Measurements from ENCODE around the gene AIP. TPM values are rescaled to one million over a fixed set of nuclear protein-coding genes. Genes with fewer than 3 reads are reported as not detected.

Gene AIP
- polyA plus RNA-seq, 3 donors: 76.7 to 132 (median 99.3) TPM

- Histone ChIP-seq H3K4me3 (replicated peaks in 1 of 3; ENCODE audit: low read depth in 2 of 3, low read length in 3 of 3) (no peak within 1 kb of the TSS), H3K27ac (ENCODE audit: low read depth in 1 of 2, low read length in 2 of 2) (no peak within 1 kb of the TSS), H4K20me1 (ENCODE audit: insufficient read depth, low read length) (no peaks in the 10 kb centered on the region), H3K4me2 (replicated peaks; ENCODE audit: extremely low read depth, low read length, poor library complexity, severe bottlenecking) (no peak within 1 kb of the TSS), H3K9me3 (replicated peaks in 1 of 2; ENCODE audit: control insufficient read depth in 1 of 2, insufficient read depth in 1 of 2, low read length in 2 of 2) (no peaks in the 10 kb centered on the region), H3K79me2 (ENCODE audit: insufficient read depth, low read length) (no peaks in the 10 kb centered on the region), H2AFZ (ENCODE audit: insufficient read depth, low read depth, low read length, poor library complexity, severe bottlenecking) (no peak within 1 kb of the TSS), H3K27me3 (ENCODE audit: control insufficient read depth in 2 of 2, insufficient read depth in 2 of 2, low read length in 2 of 2) (no peaks in the 10 kb centered on the region), H3K36me3 (replicated peaks in 1 of 2; ENCODE audit: control insufficient read depth in 1 of 2, insufficient read depth in 2 of 2, low read length in 2 of 2) (no peaks in the 10 kb centered on the region), H3K4me1 (ENCODE audit: control insufficient read depth in 1 of 2, insufficient read depth in 2 of 2, low read length in 2 of 2) (peaks cover 25 to 41% of the 10 kb centered on the region in 2 donors), H3K9ac (ENCODE audit: insufficient read depth, low read length, poor library complexity, severe bottlenecking) (no peak within 1 kb of the TSS)
- no peaks in the 10 kb centered on the region for H3K9me3 Mint-ChIP-seq
- H3K27ac Mint-ChIP-seq: no peak within 1 kb of the TSS
- no peaks in the 10 kb centered on the region for H3K36me3 Mint-ChIP-seq
- TF ChIP-seq CTCF (IDR thresholded peaks at IDR 0.05): no peak
- intact Hi-C loops (cut with micrococcal nuclease): no loop called here
- H3K4me1 Mint-ChIP-seq: peaks cover 23% of the 10 kb centered on the region
- peaks cover 0 to 2% (median 2%) of the 10 kb centered on the region in 3 donors for H3K27me3 Mint-ChIP-seq (ENCODE audit: low read depth in 3 of 3)
- H3K4me3 Mint-ChIP-seq: no peak within 1 kb of the TSS
- WGBS (ENCODE audit: insufficient coverage): 88% methylated on average over 28 of the region's 33 CpGs
- no peak for DNase-seq
Observed at GRCh38 chr11:67452141-67452952, 30.5 kb upstream of the AIP start, which contains the start of gene GPR152. GPR152 (minus strand) TSS chr11:67452729; CDS start chr11:67452724, 5 bp downstream.

DNA sequence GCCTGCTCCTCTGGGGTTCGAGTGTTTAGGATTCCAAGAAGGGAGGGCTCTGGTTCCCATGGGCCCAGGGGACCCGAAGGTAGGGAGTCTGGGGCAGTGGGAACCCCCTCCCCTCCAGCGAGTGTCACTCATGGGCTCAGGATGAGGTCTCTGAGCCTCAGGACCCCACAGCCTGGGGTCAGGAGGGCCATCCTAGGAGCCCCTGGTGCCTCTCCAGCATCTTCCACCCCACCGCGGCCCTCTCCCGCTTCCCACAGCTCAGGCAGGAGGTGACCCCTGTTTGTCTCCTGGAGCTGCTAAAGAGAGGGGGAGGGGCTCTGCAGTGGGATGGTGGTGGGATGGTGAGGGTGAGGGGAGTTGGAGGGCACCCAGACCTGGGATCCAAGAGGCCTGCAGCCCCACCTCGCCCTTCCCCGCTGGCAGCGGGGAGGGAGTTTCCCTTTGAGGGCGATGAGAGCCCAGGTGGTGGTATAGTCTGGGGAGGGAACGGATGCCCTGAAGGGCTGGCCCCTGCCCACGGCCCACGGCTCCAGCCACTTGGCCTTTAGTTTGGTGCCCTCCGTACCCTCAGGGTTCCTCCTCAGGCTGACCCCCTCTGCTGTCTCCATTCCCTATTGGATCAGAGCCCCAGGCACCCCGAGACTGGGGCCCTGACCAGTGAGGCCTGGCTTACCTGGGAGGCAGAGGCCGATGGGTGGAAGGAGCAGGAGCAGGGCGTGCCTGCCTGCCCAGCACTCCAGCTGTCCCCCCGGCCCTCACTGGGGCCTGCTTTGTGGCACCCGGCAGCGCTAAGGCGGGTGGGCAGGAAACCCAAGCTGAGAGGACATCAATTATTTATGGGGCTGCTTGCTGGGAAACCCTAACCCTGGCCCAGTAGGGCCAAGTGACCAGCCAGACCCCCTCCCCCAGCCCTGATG, 28.8 kb upstream of the AIP start:
- Histone ChIP-seq H4K20me1 (ENCODE audit: insufficient read depth, low read length) (no peaks in the 10 kb centered on the region), H3K9me3 (replicated peaks in 1 of 2; ENCODE audit: control insufficient read depth in 1 of 2, insufficient read depth in 1 of 2, low read length in 2 of 2) (no peaks in the 10 kb centered on the region), H2AFZ (ENCODE audit: insufficient read depth, low read depth, low read length, poor library complexity, severe bottlenecking) (no peak overlapping the region), H3K79me2 (ENCODE audit: insufficient read depth, low read length) (no peaks in the 10 kb centered on the region), H3K36me3 (replicated peaks in 1 of 2; ENCODE audit: control insufficient read depth in 1 of 2, insufficient read depth in 2 of 2, low read length in 2 of 2) (no peaks in the 10 kb centered on the region), H3K27me3 (ENCODE audit: control insufficient read depth in 2 of 2, insufficient read depth in 2 of 2, low read length in 2 of 2) (no peaks in the 10 kb centered on the region), H3K4me1 (ENCODE audit: control insufficient read depth in 1 of 2, insufficient read depth in 2 of 2, low read length in 2 of 2) (peaks cover 17 to 29% of the 10 kb centered on the region in 2 donors), H3K27ac (ENCODE audit: low read depth in 1 of 2, low read length in 2 of 2) (no peak overlapping the region), H3K9ac (ENCODE audit: insufficient read depth, low read length, poor library complexity, severe bottlenecking) (no peak overlapping the region), H3K4me2 (replicated peaks; ENCODE audit: extremely low read depth, low read length, poor library complexity, severe bottlenecking) (no peak overlapping the region), H3K4me3 (replicated peaks in 1 of 3; ENCODE audit: low read depth in 2 of 3, low read length in 3 of 3) (no peak overlapping the region)
- Mint-ChIP-seq H3K27me3 (ENCODE audit: low read depth in 3 of 3) (peaks cover 0 to 4% (median 2%) of the 10 kb centered on the region in 3 donors), H3K27ac (no peak overlapping the region), H3K9me3 (no peaks in the 10 kb centered on the region), H3K4me1 (peaks cover 16% of the 10 kb centered on the region), H3K36me3 (no peaks in the 10 kb centered on the region), H3K4me3 (no peak overlapping the region)
- no peak for TF ChIP-seq CTCF (IDR thresholded peaks at IDR 0.05)
- no peak for DNase-seq
- WGBS (ENCODE audit: insufficient coverage): 83% methylated on average over 11 of the region's 21 CpGs
- intact Hi-C loops (cut with micrococcal nuclease): no loop called here
